Kidney (tissue), 14 donors: ENCODE data around the gene HTT. TPM values are rescaled to one million over a fixed set of nuclear protein-coding genes. Genes with fewer than 3 reads are reported as not detected.

Experiments used
- DNase-seq, 5 donors: peaks; one replicate each; pipeline ENCODE4 v3.0.0-alpha.2; 2013 to 2020
- FAIRE-seq: peaks from 2 replicates; lab custom pipeline; 2012; peaks lifted over from hg19 to GRCh38; lab: Jason Lieb, UNC
- H3K27ac ChIP-seq, 2 donors: one replicate each; pipeline ENCODE4 v1.7.0; 2013; ENCODE audit warnings: low read depth in 2 of 2, low read length in 2 of 2, inconsistent platforms in 1 of 2
- H3K27me3 ChIP-seq: one replicate; pipeline ENCODE4 v1.7.1; 2013; ENCODE audit warnings: low read length, inconsistent platforms; ENCODE audit not compliant: control insufficient read depth, insufficient read depth
- H3K36me3 ChIP-seq, 3 donors: one replicate each; pipeline versions ENCODE4 v1.7.0 to v1.7.1; 2013; ENCODE audit warnings: low read length in 3 of 3, control low read depth in 1 of 3, inconsistent platforms in 1 of 3; ENCODE audit not compliant: insufficient read depth in 3 of 3, control insufficient read depth in 2 of 3
- H3K4me1 ChIP-seq, 3 donors: one replicate each; pipeline versions ENCODE4 v1.7.0 to v1.7.1; 2013; ENCODE audit warnings: low read length in 3 of 3, inconsistent platforms in 1 of 3, low read depth in 1 of 3; ENCODE audit not compliant: control insufficient read depth in 2 of 3, insufficient read depth in 2 of 3
- H3K4me3 ChIP-seq, 3 donors: one replicate each; pipeline versions ENCODE4 v1.7.0 to v1.8.1; 2013; ENCODE audit warnings: low read length in 3 of 3, control low read depth in 1 of 3, inconsistent platforms in 1 of 3
- H3K9ac ChIP-seq, 3 donors: one replicate each; pipeline versions ENCODE4 v1.7.0 to v1.7.1; 2013; ENCODE audit warnings: low read length in 3 of 3, control low read depth in 1 of 3, inconsistent platforms in 1 of 3
- H3K9me3 ChIP-seq, 3 donors: one replicate each; pipeline versions ENCODE4 v1.7.0 to v1.7.1; 2013; ENCODE audit warnings: low read length in 3 of 3, control low read depth in 1 of 3, inconsistent platforms in 1 of 3; ENCODE audit not compliant: control insufficient read depth in 2 of 3, insufficient read depth in 1 of 3
- intact Hi-C: fragments of 100-400 bp; cut with DNase I; formaldehyde crosslinking; loops from one replicate; pipeline ENCODE4 v1.11.1; 2022
- polyA plus RNA-seq: library from polyadenylated mRNA; stranded (reverse); fragments of 350-450 nt; fragmentation: Illumina TruSeq; extraction: RNeasy Lipid Tissue Mini Kit (QIAGEN cat#74804); gene quantifications from one replicate; pipeline ENCODE4 v1.2.3, GENCODE V29; 2014; ENCODE audit warnings: low read depth, low replicate concordance; ENCODE audit not compliant: insufficient read depth
- total RNA-seq: library from RNA; stranded (reverse); fragmentation: NEBNext Ultra II Directional; extraction: Animal tissue kit (Norgen Biotek cat#: 25700); gene quantifications from one replicate; pipeline ENCODE4 v1.2.1, GENCODE V29; 2021
- TF ChIP-seq, protein P1 (sequence below): IDR thresholded peaks from 3 replicates; pipeline ENCODE4 v1.5.1; 2012; ENCODE audit warnings: mild to moderate bottlenecking, moderate library complexity, borderline replicate concordance; ENCODE audit not compliant: insufficient read depth; ENCODE audit errors: extremely low read depth
- donor health status: control.
- donor health status: control.
- donor health status: control.
- donor health status: control.
- donor health status: control.
- donor health status: DM: yes; HTN: yes; CAD: no.
- donor health status: Normal renal cell carcinoma (clear cell type).

Gene HTT
- total and polyA plus RNA-seq, 2 donors from 2014 or later = 7.2 to 64.0 TPM

DNA sequence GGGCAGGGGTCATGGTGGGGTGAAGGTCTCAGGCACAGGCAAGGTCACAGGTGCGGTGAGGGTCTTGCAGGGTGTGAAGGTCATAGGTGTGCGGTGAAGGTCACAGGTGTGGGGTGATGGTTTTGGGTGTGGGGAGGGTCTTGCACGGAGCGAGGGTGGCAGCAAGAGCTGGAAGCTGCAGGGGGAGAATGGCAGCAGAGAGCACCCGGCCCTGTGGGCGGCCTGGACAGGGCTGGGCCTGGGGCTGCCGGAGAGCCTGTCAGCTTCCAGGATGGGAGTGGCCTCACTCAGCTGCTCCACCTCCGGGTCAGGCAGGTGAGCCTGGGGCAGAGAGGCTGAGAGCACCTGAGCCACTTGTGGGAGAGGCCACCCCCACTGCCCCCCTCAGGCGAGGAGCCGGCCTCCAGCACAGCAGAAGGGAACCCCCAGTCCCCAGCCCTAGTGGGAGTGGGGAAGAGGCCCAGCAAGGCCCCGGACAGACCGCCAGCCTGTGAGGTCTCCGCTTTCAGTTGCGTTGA is 176.0 kb downstream of the HTT start:
- peaks cover 0 to 6% (median 2%) of the 10 kb centered on the region in 3 donors for H3K4me1 ChIP-seq
- H3K4me3 ChIP-seq = no peak overlapping the region
- H3K9me3 ChIP-seq = no peaks in the 10 kb centered on the region
- TF ChIP-seq, protein P1, sequence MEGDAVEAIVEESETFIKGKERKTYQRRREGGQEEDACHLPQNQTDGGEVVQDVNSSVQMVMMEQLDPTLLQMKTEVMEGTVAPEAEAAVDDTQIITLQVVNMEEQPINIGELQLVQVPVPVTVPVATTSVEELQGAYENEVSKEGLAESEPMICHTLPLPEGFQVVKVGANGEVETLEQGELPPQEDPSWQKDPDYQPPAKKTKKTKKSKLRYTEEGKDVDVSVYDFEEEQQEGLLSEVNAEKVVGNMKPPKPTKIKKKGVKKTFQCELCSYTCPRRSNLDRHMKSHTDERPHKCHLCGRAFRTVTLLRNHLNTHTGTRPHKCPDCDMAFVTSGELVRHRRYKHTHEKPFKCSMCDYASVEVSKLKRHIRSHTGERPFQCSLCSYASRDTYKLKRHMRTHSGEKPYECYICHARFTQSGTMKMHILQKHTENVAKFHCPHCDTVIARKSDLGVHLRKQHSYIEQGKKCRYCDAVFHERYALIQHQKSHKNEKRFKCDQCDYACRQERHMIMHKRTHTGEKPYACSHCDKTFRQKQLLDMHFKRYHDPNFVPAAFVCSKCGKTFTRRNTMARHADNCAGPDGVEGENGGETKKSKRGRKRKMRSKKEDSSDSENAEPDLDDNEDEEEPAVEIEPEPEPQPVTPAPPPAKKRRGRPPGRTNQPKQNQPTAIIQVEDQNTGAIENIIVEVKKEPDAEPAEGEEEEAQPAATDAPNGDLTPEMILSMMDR = no peak
- H3K36me3 ChIP-seq = no peaks in the 10 kb centered on the region
- intact Hi-C loops = no loop called here
- DNase-seq (peak in 4 of 5 donors; percentile 45 to 87 (median 66)), FAIRE-seq (no peak)
- H3K27me3 ChIP-seq = no peaks in the 10 kb centered on the region
- H3K9ac ChIP-seq = no peak overlapping the region
- H3K27ac ChIP-seq = peak overlapping the region; percentile 37 to 71

DNA sequence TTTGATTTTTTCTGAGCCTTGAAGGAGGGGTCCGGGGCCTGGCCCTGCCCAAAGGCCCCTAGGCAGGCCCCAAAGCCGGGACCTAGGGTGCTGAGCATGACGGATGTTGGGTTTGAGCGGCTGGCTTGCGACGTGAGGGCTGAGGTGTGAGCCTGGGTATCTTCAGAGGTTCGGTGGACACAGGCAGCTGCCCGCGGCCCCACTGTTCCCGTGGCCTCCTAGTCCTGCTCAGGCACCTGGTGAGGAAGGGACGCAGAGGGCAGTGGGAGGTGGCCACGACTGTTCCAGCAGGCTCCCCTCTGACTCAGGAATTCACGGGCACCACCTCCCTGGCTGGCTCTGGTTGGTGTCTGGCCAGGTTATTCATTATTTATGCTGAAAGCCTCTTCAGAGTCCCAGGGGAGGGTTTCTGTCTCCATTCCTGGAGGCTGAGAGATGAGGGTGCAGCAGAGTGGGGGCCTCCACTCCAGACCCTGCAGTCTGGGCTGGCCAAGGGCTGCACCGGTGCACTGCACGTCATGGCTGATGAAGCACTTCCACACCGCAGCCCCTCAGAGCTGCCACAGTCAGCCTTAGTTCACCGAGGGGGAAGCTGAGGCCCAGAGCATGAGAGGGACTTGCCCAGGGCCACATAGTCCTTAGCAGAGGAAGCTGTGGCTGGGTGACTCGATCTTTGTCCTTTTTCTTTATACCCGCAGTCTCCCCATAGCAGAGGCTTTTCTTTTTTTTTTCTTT is 176.6 kb downstream of the HTT start:
- H3K9me3 ChIP-seq = no peaks in the 10 kb centered on the region
- intact Hi-C loops = no loop called here
- no peaks in the 10 kb centered on the region for H3K27me3 ChIP-seq
- peaks cover 0 to 6% (median 2%) of the 10 kb centered on the region in 3 donors for H3K4me1 ChIP-seq
- FAIRE-seq = no peak
- H3K27ac ChIP-seq = peak overlapping the region; percentile 37 to 71
- TF ChIP-seq, protein P1 = no peak
- DNase-seq = peak; percentile 63 to 83 (median 69)
- H3K9ac ChIP-seq = no peak overlapping the region
- H3K36me3 ChIP-seq = no peaks in the 10 kb centered on the region
- H3K4me3 ChIP-seq = no peak overlapping the region

GRCh38 chr4:3251691-3252479 is 177.4 kb downstream of the HTT start:
- no peaks in the 10 kb centered on the region for H3K36me3 ChIP-seq
- H3K4me3 ChIP-seq = no peak overlapping the region
- DNase-seq = peak in 2 of 5 donors; percentile 45 to 68
- H3K9ac ChIP-seq = no peak overlapping the region
- H3K4me1 ChIP-seq = peaks cover 0 to 6% (median 2%) of the 10 kb centered on the region in 3 donors
- no peaks in the 10 kb centered on the region for H3K9me3 ChIP-seq
- no peak overlapping the region for H3K27ac ChIP-seq
- no peak for FAIRE-seq
- TF ChIP-seq, protein P1 = no peak
- intact Hi-C loops = no loop called here
- no peaks in the 10 kb centered on the region for H3K27me3 ChIP-seq
